SH-SY5Y (cell line): ENCODE measurements around the gene HS1BP3.

Experiments used
- GATA2 ChIP-seq: IDR thresholded peaks from 2 replicates; pipeline ENCODE4 v1.6.1; 2011; ENCODE audit warnings: mild to moderate bottlenecking, low read depth, low read length
- GATA3 ChIP-seq: IDR thresholded peaks from 2 replicates; pipeline ENCODE4 v1.6.1; 2011; ENCODE audit warnings: low read depth, mild to moderate bottlenecking, low read length, moderate library complexity

HS1BP3 gene

DNA sequence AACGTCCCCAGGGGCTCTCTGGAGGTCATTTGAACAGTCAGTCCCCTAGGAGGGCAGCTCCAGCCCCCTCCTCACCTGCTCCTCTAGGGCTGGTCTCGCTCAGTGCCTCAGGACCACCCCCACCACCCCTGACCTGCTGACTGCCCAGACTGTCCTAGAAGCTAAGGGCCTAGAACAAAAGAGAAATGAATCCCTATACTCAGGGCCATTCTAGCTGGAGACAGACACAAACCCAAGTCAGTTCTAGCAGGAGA lies 83.0 kb downstream of the HS1BP3 start:
- TF ChIP-seq GATA3, result no peak
- no peak for TF ChIP-seq GATA2
